Stimulated activated CD8-positive, alpha-beta memory T cell treated with anti-CD3 and anti-CD28 coated beads, Interleukin-15, amount 100 ng/mL, for 1 hour (primary cell): ENCODE results near the gene FRAS1.

Source experiments
- DNase-seq: peaks from one replicate; pipeline ENCODE4 v3.0.0-alpha.2; 2020; ENCODE audit warnings: low read depth

FRAS1 gene

DNA sequence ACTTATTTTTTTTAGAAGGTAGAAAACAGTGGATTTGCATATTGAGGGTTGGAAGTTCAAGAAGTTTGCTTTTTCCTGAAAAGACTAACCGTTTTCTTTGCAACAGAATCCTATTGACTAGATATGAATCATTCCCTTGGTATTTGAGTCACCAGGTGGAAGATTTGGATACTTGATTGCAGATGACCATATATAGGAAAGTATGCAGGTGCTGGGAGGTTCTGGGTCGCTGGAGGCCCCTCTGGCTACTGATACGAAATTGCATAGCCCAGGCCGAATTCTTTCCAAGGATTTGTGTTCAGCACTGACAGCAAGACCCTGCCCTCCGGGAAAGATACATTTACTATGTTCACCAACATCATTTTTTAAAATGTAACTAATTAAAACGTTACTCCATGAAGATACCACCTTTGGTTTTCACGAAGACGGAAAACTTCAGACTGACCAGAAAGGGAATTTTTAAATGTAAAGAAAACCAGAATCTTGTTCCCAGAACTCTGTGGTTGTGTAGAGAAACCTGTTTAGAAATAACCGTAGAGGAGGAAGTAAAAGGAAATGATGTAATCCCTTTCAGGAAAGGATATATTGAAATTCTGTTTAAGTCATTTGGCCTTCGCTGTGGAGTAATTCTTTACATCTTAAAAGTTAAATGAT lies 495.4 kb downstream of the FRAS1 start:
- DNase-seq: no peak

DNA sequence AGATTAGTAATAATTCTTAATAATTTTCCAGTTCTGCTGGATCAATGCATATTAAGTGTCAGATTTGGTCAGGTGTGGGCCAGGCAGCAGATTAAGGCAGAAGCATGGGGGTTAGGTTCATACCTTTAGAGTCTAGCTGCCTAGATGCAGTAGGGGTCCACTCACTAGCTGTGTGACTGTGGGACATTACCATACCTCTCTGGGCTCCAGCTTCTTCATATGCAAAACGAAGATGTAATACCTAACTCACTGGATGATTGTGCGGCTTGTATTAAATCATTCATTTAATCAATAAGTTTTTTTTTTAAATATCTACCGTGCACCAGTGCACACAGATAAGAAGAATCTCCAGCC lies 495.9 kb downstream of the FRAS1 start:
- DNase-seq: no peak

DNA sequence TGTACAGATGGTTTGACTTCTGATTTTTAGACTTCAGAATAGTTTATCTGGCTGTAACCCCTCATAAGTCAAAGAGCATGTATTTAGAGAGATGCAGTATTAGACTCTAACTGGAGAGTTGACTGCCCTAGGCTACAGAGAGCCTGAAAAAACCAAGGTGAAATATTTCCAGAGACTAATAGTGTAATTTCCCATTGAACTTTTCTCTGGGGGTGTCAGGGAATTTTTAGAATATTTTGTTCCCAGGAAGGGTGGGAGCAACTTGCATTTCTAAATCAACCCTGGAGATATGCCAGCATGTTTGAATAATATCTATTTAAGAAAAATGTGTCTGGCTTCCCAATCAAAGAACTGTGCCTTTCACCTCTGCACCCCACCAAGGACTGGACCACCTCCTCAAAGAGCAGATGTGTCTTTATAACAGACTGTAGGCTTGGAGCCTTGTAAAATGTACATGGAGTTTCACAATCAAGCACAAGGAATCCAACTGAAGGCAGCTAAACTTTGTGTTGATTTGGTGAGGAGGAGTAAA lies 496.5 kb downstream of the FRAS1 start:
- DNase-seq: no peak

DNA sequence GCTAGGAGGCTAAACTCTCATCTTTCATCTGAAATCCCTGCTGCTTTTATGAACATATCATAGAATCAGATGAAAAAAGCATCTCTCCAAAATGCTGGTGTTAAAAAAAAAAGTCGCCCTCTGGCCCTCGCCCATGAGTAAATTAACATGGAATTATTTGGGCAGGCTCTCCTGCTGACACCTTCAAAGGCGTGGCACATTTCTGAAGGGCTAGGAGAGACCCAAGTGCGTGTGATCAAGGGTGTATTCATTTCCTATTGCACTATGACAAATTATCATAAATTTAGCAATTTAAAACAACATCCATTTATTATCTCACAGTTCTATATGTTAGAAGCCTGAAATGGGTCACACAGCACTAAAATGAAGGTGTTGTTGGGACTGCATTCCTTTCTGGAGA lies 499.5 kb downstream of the FRAS1 start:
- DNase-seq: no peak

DNA sequence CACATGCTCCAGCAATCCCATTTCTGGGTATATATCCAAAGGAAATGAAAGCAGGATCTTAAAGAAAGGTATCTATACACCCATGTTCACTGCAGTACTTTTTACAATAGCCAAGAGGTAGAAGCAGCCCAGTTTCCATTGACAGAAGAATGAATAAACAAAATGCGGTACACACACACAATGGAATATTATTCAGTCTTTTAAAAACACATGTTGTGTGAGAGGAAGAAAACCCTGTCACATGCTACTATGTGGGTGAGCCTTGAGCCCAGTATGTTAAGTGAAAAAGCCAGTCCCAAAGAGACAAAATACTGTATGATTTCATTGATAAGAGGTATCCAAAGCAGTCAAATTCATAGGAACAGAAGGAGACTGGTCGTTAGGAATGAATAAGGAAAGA lies 500.7 kb downstream of the FRAS1 start:
- no peak for DNase-seq

DNA sequence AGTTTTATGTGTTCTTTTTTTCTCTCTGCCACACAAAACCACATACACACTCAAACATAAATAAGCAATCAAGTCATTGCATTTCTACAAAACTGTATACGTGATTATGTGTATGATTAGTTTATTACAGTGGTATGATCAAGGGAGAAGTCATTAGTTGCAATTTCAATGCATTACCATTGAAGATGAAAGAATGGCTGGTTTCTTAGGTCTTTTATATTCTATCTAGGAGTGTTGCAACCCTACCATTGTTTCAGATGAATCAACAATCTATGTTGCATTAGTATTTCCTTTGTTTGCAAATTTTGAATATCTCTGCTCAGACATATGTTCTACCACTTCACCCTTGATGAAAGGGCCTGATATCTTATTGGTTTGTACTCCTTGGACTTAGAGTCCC lies 501.3 kb downstream of the FRAS1 start:
- no peak for DNase-seq

DNA sequence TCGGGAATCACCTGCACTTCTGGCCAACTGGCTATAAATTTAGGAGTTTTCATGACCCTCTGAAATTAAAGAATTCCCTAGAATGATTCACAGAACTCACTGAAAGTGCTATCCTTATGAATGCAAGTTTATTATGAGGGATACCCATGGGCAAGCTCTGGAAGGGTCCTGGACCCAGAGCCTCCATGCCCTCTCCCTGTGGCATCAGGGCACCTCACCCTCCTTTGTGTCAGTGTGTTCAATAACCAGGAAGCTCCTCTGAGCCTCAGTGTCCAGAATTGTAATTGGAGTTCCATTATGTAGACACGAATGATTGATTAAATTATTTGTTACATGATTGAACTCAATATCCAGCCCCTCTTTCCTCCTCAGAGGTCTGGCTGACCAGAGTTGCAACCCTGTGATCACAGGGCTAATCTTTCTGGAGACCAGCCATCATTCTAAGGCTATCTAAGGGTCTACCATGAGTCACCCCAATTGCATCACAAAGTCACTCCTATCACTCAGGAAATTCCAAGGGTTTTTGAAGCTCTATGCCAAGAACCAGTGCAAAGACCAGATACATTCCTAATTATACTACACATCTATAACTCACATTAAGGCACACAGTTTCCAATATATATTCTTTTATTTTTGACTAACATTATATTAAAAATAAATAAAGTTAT lies 503.3 kb downstream of the FRAS1 start:
- DNase-seq: no peak

DNA sequence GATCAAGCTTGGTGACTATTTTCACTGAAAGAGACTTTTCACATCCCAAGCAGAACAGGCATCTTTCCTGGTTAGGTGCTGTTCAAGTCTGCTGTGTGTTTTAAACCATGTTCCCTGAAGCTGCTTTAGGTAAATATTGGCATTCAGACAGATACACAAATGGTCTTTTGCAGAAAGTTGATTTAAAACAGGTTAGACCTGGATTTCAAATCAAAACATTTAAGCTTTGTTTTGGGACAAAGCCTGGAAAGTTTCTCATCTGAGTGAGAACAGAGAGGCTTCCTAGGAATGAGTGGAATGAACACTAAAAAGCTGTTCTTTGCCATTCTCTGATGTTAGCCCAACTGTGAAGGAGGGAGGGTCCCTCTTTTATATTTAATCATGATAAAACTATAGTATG lies 504.6 kb downstream of the FRAS1 start:
- DNase-seq: no peak

DNA sequence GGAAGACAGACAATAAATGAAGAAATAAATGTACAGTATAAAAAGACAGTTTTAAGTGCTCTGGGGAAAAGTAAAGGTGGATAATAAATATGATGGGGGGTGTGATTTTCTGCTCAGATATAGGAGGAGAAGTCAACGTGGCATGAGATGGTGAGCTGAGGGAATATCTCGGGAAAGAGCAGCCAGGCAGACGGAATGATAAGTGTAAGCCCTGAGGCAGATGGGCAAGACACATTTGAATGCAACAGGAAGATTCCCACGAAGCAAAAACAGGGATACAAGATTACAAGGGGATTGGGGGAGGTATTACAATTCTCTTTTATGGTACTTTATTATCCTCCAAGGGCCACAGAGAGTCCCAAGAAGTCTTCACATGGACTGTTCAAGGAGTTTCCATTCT lies 505.6 kb downstream of the FRAS1 start:
- no peak for DNase-seq

DNA sequence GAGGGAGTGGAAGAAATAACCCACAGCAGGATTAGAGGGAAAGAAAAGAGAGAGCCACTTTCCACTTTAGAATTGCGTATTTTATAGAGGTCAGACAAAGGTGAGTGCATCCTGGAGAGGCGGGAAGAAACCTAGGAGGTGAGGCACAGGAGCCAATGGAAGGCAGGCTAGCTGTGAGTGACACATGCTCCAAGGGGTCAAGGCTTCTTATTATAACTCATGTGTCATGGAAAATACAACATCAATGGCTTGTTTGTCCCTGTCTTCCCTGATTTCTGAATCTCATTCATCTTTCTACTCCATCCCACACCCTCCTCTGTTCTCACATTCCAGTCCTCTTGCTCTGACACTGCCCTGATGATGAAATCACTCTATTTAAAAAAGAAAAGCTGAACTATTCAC lies 508.8 kb downstream of the FRAS1 start:
- no peak for DNase-seq

DNA sequence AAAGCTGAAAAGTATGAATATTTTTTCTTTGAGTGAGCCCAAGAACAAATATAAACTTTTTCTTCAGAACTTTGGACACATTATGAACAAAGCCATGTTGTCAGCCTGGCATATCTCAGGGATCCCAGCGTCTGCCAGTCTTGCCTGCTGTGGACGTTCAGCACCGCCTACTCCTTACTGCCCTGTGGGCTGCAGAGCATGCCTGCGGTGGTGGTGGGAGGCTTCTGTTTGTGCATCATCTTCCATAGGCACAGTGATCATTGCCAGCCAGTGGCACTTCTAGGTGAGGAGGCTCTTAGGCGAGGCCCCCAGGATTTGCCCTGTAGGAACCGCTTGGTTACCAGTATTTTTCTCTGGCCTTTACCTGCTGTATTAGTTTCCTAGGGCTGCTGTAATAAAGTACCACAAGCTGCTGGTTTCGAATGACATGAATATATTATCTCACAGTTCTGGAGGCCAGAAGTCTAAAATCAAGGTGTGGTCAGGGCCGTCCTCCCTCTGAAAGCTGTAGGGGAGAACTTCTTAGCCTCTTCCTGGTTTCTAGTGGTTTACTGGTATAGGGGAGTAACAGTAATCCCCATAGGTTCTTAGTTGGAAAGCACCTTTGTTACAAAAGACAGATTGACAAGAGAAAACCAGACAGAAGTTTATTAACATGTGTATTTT lies 509.8 kb downstream of the FRAS1 start:
- no peak for DNase-seq

DNA sequence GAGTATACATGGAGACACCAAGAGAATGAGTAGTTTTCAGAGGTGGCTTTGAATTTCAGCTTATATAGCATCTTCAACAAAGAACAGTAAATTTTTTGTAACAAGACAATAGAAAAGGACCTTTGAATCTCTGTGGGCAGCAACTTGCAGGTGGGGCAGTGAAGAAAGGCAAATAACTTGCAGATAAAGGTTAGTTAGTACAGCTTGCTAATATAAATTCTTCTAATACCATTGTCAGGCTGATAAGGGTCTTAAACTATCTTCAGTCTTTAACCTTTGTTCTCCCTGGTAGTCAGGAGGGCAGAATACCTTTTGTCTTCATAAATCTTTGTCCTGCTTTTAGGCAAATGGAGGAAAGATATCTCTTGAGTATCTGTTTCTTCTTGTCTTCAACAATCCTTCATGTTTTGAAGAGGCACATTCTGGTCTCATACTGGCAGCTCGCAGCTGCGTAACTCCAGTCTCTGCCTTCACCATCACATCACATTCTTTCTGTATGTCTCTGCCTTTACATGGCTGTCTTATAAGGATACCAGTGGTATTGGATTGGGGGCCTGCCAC lies 510.5 kb downstream of the FRAS1 start:
- DNase-seq: no peak

DNA sequence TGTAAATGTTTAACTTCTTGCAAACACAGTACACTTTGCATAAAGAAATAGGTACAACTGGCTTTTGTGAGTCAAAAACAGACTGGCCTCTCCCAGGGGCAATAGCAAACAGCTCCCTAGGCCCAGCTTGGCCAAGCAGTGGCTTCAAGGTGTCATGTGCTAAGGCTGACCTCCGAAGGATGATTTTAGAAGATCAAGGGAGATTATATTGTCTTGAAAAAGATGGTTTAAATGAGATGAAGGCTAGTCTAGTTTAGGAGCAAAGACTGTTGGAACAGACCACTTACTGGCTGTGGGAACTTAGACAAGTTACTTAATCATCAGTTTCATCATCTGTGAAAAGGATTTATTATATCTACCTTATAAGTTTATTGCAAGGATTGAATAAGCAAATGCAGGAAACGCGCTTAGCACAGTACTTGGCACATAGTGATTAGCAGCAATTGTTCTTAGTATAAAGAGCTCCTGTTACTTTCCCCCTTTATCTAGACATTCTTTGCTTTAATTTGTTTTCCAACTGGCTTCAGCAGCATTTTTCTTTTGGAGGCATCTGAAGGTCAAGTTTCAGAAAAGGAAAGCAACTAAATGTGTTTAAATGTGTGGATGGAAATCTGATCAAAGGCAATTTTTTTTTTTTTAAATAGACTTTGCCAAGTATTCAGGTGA lies 511.6 kb downstream of the FRAS1 start:
- no peak for DNase-seq

DNA sequence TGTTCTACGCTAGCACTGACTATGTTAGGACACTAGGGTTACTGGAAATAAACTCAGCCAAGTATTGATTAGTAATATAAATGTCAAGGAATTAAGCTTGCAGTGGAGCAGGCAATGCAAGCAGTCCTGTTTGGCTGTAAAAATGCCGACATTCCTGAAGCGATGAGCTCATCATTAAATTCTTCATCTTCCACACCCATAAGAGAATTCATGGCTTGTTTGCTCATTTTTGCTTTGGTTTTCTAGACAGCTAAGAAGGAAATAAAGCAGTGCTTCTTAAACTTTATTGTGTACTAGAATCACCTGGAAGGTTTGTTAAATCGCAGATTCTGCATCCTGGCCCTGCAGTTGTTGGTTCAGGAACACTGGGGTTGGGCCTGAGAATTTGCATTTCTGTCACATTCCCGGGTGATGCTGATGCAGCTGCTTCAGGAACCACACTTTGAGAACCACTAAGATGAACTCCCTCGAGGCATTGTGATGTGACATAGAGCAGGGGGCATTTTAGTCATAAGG lies 512.2 kb downstream of the FRAS1 start:
- no peak for DNase-seq

DNA sequence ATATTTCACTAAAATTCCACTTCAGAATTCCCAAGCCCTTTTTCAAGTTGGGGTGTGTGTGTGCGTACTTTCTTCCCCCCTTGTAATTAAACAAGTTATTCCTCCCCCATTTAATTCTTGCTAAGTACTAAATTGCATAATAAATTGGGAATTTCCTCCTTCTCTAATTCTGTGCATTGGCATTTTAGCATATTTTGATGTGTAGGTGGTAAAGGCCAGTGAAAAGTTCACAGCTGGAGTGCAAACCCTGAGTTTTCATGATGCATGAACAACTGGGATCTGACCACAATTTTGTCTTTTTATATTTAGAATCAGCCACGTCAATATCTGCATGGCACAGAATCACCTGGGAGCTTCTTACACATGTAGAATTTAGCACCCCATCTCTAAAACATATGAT lies 513.0 kb downstream of the FRAS1 start:
- DNase-seq: no peak

DNA sequence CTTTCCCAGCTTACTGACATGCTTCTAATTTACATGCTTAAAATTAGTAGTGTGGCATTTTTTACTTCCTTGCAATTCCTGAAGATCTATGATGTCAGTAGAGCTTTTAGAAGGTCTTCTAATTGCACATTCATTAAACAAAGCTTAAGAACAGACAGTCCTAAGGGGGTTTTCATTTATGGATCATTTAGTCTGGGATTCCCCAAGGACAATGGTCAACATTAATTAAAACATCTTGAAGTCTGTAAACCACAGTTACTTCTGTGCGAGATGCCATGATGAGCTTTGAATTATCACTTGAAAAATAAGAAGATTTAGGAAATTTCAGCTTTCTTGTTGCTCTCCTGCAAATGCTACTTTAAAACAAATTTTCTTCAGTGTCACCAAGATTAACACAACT lies 514.7 kb downstream of the FRAS1 start:
- no peak for DNase-seq

DNA sequence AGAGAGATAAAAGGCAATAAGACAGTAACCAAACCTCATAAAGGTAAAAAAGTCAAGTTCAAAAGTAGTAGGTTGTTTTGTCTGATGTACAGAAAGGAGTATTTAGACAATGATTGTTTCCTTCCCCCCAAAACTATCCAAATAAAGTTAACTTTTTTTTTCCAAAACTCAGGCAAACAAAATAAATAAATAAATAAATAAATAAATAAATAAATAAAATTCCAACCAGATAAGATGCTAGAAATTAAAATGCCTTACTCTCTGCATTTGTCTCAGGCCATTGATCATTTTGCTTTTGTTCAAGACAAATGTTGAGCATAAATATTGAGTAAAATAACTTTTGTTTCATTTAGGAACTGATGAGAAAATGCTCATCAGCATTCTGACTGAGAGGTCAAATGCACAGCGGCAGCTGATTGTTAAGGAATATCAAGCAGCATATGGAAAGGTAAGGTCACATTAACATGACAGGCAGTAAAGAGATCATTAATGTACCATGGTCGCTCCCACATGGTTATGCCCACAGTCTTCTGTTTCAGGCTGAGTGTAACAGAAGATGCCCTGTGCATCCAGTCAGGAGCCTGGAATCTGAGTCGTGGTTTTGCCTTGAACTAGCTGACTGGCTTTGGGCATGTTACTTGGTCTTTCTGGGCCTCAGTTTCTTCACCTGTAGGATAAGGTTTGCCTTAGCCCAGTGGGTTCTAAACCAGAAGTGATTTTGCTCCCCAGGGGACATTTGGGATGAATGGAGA lies 521.7 kb downstream of the FRAS1 start:
- DNase-seq: no peak

DNA sequence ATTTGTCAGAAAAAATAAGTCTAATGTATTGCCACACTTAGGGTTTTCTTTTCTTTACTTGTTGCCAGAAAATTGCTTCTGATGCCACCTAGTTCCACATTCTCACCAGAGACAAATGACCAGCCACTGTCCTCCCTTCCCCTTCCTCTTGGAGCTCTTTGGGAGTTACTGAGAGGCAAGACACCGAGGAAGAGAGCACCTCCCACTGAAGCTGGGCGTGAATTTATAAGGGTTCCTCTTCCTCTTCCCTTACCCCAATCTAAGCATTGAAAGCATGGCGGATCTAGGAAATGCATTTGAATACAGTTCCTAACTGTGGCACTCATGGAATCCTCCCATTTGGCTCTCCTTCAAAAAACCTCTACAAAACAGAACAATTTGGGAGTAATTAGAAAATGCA lies 524.5 kb downstream of the FRAS1 start:
- no peak for DNase-seq

DNA sequence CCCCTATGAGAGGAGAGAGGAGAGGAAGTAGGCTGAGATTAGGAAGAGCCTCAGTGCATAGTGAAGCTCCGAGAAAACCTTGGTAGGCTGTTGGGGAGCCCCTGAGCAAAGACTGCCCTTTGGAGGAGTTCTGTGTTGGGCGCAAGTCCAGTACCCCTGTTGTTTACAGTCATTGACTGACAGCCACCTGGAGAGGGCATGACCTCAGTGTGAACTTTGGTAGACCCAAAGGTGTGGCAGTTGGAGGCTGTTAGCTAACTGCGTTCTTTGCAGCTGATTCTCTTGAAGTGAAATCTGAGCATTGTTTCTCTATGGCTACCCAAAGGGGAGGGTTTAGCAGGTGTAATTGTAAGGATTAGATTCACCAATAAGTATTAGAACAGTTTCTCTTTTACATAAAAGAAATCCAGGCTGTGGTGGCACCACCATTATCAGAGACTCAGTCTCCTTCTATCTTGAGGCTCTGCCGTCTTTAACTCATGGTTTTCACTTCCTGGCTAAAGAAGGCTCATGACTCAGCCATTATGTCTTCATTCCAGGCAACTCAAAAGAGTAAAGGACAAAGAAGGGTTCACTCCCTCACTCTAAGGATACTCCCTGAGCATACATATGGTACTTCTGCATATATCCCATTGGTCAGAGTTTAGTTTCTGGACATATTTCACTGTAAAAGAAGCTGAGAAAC lies 527.9 kb downstream of the FRAS1 start:
- no peak for DNase-seq

DNA sequence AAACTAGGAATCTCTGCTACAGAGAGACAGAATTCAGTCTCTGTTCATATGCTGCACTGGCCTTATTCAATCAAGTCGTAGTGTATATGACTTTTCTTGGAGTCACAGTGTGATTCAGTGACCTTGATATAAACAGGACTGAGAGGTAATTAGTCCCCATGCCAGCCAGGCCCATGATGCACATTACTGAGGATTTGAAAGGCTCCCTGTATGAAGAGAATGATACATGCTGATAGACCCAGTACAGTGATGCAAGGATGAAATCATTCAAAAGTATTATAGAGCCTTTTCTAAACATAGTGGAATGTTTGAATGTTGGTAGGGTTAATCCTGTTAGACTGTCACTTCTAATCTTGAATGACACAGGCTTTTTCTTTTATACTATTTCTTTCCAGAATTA lies 528.5 kb downstream of the FRAS1 start:
- no peak for DNase-seq
